PFSK-1 (cell line): ENCODE data around the gene KLF11.

Experiments used
- POLR2AphosphoS5 ChIP-seq: IDR thresholded peaks from 2 replicates; pipeline ENCODE4 v1.6.1; 2012; ENCODE audit warnings: low read depth, mild to moderate bottlenecking, control low read depth, low read length, moderate library complexity
- SIN3A ChIP-seq: IDR thresholded peaks from 2 replicates; pipeline ENCODE4 v1.6.1; 2012; ENCODE audit warnings: mild to moderate bottlenecking, low read length, moderate library complexity, borderline replicate concordance; ENCODE audit not compliant: insufficient read depth
- TAF1 ChIP-seq: IDR thresholded peaks from 2 replicates; pipeline ENCODE4 v1.6.1; 2012; ENCODE audit warnings: low read length, control low read depth, borderline replicate concordance; ENCODE audit not compliant: insufficient read depth
- TF ChIP-seq, protein P1 (sequence below), 2 experiments: IDR thresholded peaks; 2 replicates each; pipeline versions ENCODE4 v1.6.1 to v1.8.0; 2011 to 2012; ENCODE audit warnings: low read depth in 2 of 2, low read length in 2 of 2, control low read depth in 1 of 2, inconsistent platforms in 1 of 2, mild to moderate bottlenecking in 1 of 2, moderate library complexity in 1 of 2; ENCODE audit not compliant: insufficient read depth in 1 of 2

DNA sequence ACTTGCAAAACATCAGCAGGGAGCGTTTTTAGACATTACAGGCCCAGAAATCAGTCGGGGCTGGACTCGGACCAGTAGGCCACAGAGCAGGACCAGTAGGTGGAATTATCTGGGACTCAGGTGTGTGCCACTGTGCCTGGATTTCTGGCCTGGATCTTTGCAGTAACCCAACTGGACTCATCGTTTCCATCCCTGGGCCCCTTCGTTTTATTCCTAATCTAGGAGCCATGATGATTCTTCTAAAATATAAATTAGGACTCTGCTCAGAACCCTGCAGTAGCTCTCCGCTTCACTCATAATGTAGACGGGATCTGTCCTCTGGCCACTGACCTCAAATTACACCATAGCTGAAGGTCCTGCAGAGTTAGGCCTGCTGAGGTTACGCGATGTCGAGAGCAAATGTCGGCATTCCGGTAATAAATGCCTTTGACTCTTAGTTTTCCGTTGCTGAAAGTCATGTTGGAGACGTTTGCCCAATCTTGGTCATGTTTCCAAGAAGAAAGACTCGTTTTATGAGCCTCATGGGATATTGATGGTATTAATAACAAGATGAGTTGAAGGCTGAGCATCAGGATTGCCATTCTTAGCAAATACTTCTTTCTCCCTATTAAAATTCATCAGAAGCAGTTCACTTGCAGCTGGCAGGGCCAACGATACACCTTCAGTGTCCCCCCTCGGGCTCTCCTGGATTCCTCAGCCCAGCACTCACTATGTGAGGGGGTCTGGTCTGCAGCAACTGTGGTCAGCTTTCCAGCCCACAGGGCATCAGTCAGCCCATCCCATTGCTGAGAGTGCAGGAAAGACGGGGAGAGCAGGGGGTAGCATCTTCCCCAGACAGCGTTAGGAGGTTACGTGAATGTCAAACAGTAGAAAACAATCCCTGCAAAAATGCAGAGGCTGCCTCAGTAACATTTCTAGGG lies 39.9 kb upstream of the KLF11 start:
- TF ChIP-seq SIN3A (no peak), POLR2AphosphoS5 (no peak), TAF1 (no peak)
- TF ChIP-seq, protein P1, sequence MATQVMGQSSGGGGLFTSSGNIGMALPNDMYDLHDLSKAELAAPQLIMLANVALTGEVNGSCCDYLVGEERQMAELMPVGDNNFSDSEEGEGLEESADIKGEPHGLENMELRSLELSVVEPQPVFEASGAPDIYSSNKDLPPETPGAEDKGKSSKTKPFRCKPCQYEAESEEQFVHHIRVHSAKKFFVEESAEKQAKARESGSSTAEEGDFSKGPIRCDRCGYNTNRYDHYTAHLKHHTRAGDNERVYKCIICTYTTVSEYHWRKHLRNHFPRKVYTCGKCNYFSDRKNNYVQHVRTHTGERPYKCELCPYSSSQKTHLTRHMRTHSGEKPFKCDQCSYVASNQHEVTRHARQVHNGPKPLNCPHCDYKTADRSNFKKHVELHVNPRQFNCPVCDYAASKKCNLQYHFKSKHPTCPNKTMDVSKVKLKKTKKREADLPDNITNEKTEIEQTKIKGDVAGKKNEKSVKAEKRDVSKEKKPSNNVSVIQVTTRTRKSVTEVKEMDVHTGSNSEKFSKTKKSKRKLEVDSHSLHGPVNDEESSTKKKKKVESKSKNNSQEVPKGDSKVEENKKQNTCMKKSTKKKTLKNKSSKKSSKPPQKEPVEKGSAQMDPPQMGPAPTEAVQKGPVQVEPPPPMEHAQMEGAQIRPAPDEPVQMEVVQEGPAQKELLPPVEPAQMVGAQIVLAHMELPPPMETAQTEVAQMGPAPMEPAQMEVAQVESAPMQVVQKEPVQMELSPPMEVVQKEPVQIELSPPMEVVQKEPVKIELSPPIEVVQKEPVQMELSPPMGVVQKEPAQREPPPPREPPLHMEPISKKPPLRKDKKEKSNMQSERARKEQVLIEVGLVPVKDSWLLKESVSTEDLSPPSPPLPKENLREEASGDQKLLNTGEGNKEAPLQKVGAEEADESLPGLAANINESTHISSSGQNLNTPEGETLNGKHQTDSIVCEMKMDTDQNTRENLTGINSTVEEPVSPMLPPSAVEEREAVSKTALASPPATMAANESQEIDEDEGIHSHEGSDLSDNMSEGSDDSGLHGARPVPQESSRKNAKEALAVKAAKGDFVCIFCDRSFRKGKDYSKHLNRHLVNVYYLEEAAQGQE (IDR thresholded peaks at IDR 0.05; ENCODE audit: insufficient read depth in 1 of 2, low read depth in 2 of 2, low read length in 2 of 2), result no peak
